ENCODE results near the gene PIMREG.

Gene PIMREG

DNA sequence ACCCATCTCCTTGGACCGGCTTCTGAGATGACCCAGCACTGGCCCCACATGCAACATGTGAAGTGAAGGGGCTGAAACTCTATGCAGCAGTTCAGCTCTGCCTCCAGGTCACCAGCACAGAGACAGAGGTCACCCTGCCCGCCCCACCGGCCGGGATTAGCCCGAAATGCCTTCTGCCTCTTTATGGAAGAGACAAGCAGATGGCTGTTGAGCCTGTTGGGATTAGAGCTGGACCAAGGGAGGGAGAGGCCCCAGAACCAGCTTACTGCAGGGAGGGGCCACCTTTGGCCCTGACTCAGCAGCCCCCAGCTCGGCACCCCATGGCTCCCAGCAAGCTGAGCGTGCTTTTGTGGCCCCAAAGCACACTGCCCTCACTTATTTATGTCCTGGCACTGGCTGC lies 15.0 kb upstream of the PIMREG start:
- no peak overlapping the region for H3K4me3 ChIP-seq (ENCODE audit: insufficient read depth, low read length, poor library complexity, severe bottlenecking)
- no peak overlapping the region for H3K27ac ChIP-seq (ENCODE audit: low read depth, low read length)
- H3K9me3 ChIP-seq (ENCODE audit: insufficient read depth, low read length), result peaks cover 6% of the 10 kb centered on the region; the same call in 1 of the 2 replicates
- H3K4me2 ChIP-seq (ENCODE audit: low read depth, low read length, poor library complexity, severe bottlenecking), result no peak overlapping the region
- no peaks in the 10 kb centered on the region for H3K79me2 ChIP-seq (ENCODE audit: insufficient read depth, low read length)
- H3K9me2 ChIP-seq (replicated peaks; ENCODE audit: insufficient read depth, low read length), result no peaks in the 10 kb centered on the region
- H4K20me1 ChIP-seq (ENCODE audit: low read depth, low read length), result no peaks in the 10 kb centered on the region
- no peak overlapping the region for H2AFZ ChIP-seq (ENCODE audit: low read depth, low read length, severe bottlenecking)
- no peaks in the 10 kb centered on the region for H3K36me3 ChIP-seq (ENCODE audit: low read length)
- H3K9ac ChIP-seq (ENCODE audit: low read length), result no peak overlapping the region
- no peak for TF ChIP-seq EZH2phosphoT487 (conservative IDR thresholded peaks at IDR 0.05; ENCODE audit: low read length)
- TF ChIP-seq, protein P1, sequence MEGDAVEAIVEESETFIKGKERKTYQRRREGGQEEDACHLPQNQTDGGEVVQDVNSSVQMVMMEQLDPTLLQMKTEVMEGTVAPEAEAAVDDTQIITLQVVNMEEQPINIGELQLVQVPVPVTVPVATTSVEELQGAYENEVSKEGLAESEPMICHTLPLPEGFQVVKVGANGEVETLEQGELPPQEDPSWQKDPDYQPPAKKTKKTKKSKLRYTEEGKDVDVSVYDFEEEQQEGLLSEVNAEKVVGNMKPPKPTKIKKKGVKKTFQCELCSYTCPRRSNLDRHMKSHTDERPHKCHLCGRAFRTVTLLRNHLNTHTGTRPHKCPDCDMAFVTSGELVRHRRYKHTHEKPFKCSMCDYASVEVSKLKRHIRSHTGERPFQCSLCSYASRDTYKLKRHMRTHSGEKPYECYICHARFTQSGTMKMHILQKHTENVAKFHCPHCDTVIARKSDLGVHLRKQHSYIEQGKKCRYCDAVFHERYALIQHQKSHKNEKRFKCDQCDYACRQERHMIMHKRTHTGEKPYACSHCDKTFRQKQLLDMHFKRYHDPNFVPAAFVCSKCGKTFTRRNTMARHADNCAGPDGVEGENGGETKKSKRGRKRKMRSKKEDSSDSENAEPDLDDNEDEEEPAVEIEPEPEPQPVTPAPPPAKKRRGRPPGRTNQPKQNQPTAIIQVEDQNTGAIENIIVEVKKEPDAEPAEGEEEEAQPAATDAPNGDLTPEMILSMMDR (IDR thresholded peaks at IDR 0.05; ENCODE audit: insufficient read depth, low read length, poor library complexity, severe bottlenecking), result no peak
- no peaks in the 10 kb centered on the region for H3K27me3 ChIP-seq (ENCODE audit: low read length)
- no peaks in the 10 kb centered on the region for H3F3A ChIP-seq (ENCODE audit: insufficient read depth)

DNA sequence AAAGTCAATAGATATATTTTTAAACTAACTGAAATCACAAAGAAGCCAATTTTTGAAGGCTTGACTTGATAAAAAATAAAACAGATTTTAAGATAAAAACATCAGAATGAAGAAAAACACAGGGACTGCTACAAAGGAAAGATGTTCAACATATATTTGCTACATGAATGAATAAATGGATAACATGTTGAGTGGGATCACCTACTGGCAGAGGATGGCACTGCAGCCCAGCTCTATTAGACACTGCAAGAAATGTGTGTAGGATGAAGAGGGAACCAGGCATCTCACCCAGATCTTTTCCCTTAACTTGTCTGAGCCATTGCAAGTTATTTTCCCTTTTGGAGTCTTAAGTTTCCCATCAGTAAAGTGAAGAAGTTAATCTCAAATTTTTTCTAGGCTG lies 13.5 kb upstream of the PIMREG start:
- Histone ChIP-seq H3K27ac (ENCODE audit: low read depth, low read length) (no peak overlapping the region), H3K9me2 (replicated peaks; ENCODE audit: insufficient read depth, low read length) (no peaks in the 10 kb centered on the region), H3F3A (ENCODE audit: insufficient read depth) (no peaks in the 10 kb centered on the region), H3K9ac (ENCODE audit: low read length) (no peak overlapping the region), H3K79me2 (ENCODE audit: insufficient read depth, low read length) (no peaks in the 10 kb centered on the region), H3K9me3 (ENCODE audit: insufficient read depth, low read length) (peaks cover 6% of the 10 kb centered on the region; the same call in 1 of the 2 replicates), H2AFZ (ENCODE audit: low read depth, low read length, severe bottlenecking) (no peak overlapping the region), H3K4me3 (ENCODE audit: insufficient read depth, low read length, poor library complexity, severe bottlenecking) (no peak overlapping the region), H3K27me3 (ENCODE audit: low read length) (no peaks in the 10 kb centered on the region), H3K36me3 (ENCODE audit: low read length) (no peaks in the 10 kb centered on the region), H3K4me2 (ENCODE audit: low read depth, low read length, poor library complexity, severe bottlenecking) (no peak overlapping the region), H4K20me1 (ENCODE audit: low read depth, low read length) (no peaks in the 10 kb centered on the region)
- no peak for TF ChIP-seq EZH2phosphoT487 (conservative IDR thresholded peaks at IDR 0.05; ENCODE audit: low read length)
- TF ChIP-seq, protein P1 (IDR thresholded peaks at IDR 0.05; ENCODE audit: insufficient read depth, low read length, poor library complexity, severe bottlenecking), result no peak

DNA sequence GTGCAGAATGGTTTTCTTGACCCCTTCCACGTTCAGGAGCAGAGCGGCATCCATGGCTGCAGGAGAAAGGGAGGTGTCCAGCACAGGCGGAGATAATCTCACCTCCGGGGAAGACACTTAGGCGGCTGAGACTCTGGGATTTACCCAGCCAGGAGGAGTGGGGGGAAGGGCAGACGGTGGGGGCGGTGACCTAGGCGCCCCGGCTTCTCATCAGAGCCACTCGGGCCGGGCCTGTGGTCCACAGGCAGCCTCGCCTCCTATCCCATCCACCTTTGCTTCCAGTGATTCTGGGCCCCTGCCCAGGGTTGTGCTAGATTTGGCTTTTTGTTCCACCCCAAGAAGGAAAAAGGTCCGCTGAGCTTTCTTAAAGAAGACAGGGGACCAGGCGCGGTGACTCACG lies 9.2 kb upstream of the PIMREG start, which contains the start of gene AIPL1:
AIPL1 (minus strand) TSS at position 71 of the 400 bp plus-strand sequence; CDS start at position 54, 17 bp downstream.
- H3K9ac ChIP-seq (ENCODE audit: low read length), result no peak within 1 kb of the TSS
- no peaks in the 10 kb centered on the region for H3K79me2 ChIP-seq (ENCODE audit: insufficient read depth, low read length)
- TF ChIP-seq, protein P1 (IDR thresholded peaks at IDR 0.05; ENCODE audit: insufficient read depth, low read length, poor library complexity, severe bottlenecking), result no peak
- TF ChIP-seq EZH2phosphoT487 (conservative IDR thresholded peaks at IDR 0.05; ENCODE audit: low read length), result no peak
- H3K36me3 ChIP-seq (ENCODE audit: low read length), result no peaks in the 10 kb centered on the region
- no peak within 1 kb of the TSS for H3K4me3 ChIP-seq (ENCODE audit: insufficient read depth, low read length, poor library complexity, severe bottlenecking)
- no peak within 1 kb of the TSS for H3K27ac ChIP-seq (ENCODE audit: low read depth, low read length)
- H3F3A ChIP-seq (ENCODE audit: insufficient read depth), result no peaks in the 10 kb centered on the region
- no peaks in the 10 kb centered on the region for H3K27me3 ChIP-seq (ENCODE audit: low read length)
- H2AFZ ChIP-seq (ENCODE audit: low read depth, low read length, severe bottlenecking), result no peak within 1 kb of the TSS
- H3K9me2 ChIP-seq (replicated peaks; ENCODE audit: insufficient read depth, low read length), result no peaks in the 10 kb centered on the region
- H4K20me1 ChIP-seq (ENCODE audit: low read depth, low read length), result no peaks in the 10 kb centered on the region
- H3K9me3 ChIP-seq (ENCODE audit: insufficient read depth, low read length), result peaks cover 6% of the 10 kb centered on the region; the same call in 1 of the 2 replicates
- H3K4me2 ChIP-seq (ENCODE audit: low read depth, low read length, poor library complexity, severe bottlenecking), result no peak within 1 kb of the TSS

All from SU-DHL-6 (cell line).